Tibial nerve (tissue), 4 donors: Measurements from ENCODE around the gene COL4A2.

Source experiments
- CTCF ChIP-seq, 5 experiments: fragments of 200-600 bp in 3 of 5; fragments of 450-650 bp in 2 of 5; sonication (generic) in 3 of 5; IDR thresholded peaks; one replicate each; pipeline ENCODE4 v1.5.1; 2016 to 2019; ENCODE audit warnings: antibody characterized with exemption in 5 of 5, mild to moderate bottlenecking in 3 of 5, moderate library complexity in 2 of 5
- EP300 ChIP-seq, 2 donors: sonication (generic); formaldehyde crosslinking; IDR thresholded peaks; one replicate each; pipeline ENCODE4 v1.6.1; 2017; ENCODE audit warnings: antibody characterized with exemption in 2 of 2, mild to moderate bottlenecking in 1 of 2
- POLR2A ChIP-seq, 2 donors: fragments of 450-650 bp; IDR thresholded peaks; one replicate each; pipeline ENCODE4 v1.6.1; 2017; ENCODE audit warnings: antibody characterized with exemption in 2 of 2, mild to moderate bottlenecking in 2 of 2, moderate library complexity in 2 of 2

GRCh38 chr13:110262508-110263291 lies 44.4 kb upstream of the COL4A2 start:
- no peak for TF ChIP-seq CTCF (IDR thresholded peaks at IDR 0.05)
- TF ChIP-seq POLR2A (IDR thresholded peaks at IDR 0.05): no peak
- TF ChIP-seq EP300 (IDR thresholded peaks at IDR 0.05): peak in 1 of 2 donors; percentile 10
